ENCODE results near the gene TRDN.

The TRDN gene, protein sequence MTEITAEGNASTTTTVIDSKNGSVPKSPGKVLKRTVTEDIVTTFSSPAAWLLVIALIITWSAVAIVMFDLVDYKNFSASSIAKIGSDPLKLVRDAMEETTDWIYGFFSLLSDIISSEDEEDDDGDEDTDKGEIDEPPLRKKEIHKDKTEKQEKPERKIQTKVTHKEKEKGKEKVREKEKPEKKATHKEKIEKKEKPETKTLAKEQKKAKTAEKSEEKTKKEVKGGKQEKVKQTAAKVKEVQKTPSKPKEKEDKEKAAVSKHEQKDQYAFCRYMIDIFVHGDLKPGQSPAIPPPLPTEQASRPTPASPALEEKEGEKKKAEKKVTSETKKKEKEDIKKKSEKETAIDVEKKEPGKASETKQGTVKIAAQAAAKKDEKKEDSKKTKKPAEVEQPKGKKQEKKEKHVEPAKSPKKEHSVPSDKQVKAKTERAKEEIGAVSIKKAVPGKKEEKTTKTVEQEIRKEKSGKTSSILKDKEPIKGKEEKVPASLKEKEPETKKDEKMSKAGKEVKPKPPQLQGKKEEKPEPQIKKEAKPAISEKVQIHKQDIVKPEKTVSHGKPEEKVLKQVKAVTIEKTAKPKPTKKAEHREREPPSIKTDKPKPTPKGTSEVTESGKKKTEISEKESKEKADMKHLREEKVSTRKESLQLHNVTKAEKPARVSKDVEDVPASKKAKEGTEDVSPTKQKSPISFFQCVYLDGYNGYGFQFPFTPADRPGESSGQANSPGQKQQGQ

DNA sequence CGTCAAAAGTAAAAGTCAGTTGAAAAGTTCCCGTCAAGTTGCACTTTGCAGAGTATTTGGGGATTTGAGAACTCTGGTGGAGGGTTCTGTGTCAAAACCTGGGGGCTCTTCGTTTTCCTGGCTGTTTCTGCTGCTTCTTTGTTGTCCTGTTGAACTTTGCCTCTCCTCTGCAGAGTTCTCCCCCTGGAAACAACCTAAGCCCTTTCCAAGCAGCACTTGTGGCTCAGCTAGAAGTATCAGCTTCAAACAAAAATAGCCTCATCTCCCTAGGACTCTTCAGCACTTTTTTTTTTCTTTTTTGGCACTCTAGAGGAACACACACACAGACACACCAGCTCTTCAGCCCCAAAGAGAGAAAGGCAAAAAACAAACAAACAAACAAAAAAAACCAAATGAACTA is at the start of gene TRDN:
TSS of gene TRDN (minus strand) at position 169 of the 400 bp plus-strand sequence. CDS start 175 bp downstream, outside the sequence.
- DNase-seq = no peak

DNA sequence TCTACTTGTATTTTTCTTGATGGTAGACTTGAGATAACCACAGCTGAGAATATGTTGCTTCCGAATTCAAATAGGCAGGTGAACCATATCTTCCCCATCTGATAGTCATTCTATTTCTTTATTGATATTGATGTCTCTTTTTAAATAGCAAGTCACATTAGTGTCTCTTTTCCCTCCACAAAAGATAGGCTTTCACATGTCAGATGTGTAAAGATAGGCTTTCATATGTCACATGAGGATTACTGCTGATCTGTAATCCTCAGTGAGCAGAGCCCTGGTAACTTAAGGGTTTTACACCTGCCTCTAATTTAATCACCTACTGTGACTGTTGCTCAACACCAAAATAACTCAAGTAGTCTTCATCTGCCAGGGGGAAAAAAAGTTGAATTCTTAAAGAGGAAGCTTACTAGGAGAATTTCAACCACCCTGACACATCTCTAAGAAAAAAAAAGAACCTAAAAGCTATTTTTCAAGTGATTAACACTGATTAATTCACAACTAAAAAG is 45.3 kb upstream of the TRDN start:
- no peak for DNase-seq

DNA sequence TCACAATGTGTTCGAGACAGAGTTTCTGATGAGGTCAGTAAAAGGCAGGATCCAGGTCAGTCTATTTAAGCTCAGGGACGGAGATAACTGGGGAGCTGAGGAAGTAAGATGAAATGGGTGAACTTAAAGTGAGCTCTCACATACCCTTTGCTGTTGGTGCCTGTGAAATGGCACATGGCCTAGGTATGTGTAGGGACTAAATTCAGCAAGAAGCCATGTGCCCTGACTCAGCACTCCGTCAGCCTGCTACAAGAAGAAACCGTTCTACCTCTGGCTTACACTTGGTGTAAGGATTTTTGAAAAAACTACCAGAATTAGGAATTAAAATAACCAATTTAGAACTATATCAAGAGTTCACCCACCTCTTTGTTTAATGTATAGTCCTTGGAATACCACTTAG is 41.1 kb upstream of the TRDN start:
- DNase-seq = no peak

DNA sequence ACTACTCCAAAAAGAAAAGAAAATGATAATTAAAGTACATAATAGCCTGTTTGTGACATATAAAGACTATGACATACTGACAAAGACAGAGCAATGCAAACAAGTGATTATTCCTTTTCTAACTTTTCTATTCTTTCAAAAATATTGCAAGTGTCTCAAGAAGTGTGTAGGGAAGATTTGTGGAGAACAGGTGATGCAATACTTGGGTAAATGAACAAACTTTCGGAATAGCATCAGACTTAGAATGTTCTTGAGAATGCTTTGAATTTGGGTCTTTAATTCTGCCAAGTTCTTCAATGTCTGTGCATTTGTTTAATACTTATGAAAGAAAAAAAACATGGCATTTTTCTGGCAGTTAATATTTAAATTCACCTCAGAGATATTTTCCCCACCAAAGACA is 40.0 kb upstream of the TRDN start:
- DNase-seq = no peak

DNA sequence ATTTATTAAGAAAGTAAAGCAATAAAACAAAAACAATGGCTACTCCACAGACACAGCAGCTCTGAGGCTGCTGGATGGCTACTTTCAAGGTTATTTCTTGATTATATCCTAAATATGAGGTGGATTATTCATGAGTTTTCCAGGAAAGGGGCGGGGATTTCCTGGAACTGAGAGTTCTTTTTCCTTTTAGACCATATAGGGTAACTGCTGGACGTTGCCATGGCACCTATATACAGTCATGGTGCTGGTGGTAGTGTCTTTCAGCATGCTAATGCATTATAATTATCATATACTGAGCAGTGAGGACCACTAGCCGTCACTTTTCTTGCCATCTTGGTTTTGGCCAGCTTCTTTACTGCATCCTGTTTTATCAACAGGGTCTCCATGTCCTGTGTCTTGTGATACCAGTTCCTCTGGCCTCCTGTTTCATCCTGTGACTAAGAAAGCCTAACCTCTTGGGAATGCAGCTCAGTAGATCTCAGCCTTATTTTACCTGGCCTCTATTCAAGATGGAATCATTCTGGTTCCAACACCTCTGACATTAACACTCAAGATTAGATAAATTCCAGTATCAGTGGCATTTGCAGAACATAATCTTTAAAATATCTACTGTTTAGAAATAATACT is 32.3 kb upstream of the TRDN start:
- no peak for DNase-seq

DNA sequence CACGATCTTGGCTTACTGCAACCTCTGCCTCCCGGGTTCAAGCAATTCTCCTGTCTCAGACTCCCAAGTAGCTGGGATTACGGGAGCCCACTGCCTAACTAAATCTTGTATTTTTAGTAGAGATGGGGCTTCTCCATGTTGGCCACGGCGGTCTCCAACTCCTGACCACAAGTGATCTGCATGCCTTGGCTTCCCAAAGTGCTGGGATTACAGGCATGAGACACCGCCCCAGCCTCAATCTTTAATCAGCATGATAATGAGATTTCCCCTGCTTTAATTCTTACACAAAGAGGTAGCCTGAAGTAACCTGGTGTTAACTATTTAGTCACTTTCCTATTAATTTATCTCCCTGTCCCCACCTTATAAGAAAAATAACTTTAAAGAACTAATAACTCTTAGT is 31.3 kb upstream of the TRDN start:
- no peak for DNase-seq

DNA sequence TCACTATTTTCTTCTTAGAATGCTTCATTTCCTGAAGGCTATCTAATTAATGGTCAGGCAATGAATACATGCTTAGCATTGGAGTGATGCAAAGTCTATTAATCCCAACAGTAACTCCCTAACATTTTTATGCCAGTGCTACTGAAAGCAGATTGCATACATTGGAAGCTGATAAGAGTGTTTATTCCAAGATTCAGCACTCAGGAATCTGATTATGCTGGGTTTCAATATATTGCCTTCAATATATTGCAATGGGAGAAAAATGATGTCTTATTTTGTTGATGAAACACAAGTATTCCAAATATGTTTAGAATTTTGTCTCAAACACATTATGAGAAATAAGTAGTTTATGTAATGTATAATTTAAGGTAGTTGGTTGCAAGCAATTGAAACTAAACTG is 26.7 kb upstream of the TRDN start:
- no peak for DNase-seq

DNA sequence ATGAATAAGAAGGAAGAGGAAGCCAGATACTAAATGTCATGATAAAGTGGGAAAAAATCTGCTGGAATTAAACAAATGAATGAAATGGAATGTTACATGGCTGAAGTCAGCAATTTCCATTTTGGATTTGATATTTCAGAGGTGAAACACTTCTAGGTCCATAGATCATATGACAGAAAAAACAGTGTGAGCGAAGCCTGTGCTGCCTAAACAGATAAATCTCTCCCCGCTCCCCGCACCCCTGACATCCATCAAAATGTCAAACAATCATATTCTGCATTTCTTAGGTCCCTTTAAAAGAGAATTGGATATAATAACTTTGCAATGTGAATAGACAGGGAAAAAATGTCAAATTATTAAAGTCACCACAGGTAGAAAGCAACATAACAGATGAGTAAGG is 26.0 kb upstream of the TRDN start:
- no peak for DNase-seq

DNA sequence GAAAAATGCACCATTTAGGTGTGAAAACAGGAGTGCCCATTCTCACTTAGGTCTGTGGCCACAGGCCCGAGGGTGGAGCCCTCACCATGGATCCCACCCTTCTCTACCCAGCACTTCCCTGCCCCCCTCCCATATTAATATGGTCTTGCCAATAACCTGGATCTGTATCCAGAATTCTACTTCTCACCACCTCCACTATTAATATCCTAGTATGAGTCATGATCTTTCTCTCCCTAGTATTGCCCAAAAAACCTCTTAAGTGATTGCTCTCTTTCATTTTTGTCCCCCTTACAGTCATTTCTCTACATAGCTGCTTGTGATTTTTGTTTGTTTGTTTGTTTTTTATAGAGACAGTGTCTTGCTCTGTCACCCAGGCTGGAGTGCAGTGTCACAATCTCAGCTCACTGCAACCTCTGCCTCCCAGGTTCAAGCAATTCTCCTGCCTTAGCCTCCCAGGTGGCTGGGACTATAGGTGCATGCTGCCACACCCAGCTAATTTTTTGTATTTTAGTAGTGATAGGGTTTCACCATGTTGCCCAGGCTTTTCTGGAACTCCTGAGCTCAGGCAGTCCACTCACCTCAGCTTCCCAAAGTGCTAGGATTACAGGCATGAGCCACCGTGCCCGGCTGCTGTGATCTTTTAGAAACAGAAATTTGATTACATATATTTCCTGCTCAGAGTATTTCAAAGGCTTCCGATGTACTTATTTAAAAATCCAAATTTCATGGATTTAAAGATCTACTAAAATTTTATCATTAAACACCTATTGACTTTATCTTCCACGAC is 24.5 kb upstream of the TRDN start:
- no peak for DNase-seq

DNA sequence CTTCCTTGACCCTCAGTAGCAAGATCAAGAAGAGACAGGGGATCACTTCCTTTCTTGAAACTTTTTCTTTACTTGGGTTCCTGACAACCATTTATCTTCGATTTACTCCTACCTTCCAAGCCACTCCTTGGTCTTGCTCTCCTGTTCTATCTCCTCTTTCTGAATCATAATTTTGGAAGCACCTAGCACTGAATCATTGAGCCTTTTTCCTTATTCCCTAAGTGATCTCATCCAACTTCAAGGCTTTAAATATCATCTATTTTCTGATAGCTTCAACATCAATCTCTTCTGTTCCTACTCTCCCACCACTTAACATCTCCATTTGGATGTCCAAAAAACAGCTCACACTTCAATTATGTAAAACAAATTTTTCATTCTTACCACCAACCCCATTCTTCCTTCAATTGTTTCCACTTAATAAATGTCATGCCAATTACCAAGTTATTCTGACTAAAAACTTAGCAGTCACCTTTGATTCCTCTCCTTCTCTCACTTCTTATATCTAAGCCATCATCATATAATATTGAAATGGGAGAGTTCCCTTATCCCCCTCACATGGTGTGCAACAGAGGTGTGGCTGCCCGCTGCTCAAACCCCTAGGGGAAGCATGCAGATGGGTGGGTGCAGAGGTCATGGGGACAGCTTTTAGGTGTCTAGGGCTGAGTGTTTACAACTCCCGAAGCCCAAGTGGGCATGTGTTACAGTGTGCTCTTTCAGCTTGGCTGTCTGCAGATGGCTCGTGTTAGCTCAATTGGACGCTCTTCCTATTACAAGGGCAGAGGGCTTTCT is 23.4 kb upstream of the TRDN start:
- DNase-seq = no peak

DNA sequence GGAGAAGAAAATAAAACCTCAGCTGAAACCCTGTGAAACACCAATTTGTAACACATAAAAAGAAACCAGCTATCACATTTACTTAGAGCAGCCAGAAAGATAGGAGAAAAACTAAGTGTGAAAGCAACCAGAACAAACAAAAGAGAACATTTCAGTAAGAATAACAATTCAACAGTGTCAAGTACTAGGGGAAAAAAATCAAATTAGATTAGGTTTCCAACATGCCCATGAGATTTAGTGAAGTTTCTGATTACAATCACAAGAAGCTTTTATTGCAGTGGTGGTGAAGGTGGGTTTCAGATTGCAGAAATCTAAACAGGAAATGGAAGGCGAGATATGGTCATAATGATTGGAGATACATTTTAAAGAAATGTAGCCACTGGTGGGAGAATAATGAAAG is 22.1 kb upstream of the TRDN start:
- no peak for DNase-seq

DNA sequence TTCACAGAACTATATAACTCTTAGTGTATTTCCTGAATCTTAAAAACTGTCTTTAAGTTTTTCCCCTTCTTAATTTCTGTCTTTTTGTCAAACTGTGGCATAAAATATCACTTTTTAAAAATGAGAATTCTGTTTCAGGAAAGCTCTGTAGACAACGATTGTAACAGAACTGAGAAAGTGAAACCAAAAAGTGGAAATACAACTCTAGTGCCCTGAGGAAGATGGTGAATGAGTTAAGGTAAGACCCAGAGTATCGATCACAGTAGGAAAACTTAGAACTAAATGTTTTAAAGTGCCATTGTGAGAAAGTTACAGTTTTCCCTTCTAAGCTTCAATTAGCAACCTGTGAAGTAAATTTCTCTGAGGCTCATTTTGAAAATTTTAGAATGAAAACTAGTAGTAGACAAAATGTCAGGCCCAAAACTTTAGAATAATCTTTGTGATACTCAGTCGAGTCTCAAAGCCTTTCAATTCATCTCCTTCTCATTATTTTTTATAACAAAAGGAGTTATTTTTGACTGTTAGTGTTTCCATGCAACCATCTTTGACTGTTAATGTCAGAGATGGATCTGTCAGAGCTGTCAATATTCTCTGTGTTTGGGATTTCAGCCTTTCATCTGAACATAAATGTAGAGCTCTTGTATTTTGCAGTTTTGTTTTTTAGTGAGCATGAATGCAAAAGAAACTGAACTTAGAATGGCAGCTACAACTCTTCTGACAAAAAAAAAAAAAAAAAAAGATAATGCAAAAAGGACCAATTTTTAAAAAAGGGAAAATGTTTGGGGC is 19.0 kb upstream of the TRDN start:
- no peak for DNase-seq

DNA sequence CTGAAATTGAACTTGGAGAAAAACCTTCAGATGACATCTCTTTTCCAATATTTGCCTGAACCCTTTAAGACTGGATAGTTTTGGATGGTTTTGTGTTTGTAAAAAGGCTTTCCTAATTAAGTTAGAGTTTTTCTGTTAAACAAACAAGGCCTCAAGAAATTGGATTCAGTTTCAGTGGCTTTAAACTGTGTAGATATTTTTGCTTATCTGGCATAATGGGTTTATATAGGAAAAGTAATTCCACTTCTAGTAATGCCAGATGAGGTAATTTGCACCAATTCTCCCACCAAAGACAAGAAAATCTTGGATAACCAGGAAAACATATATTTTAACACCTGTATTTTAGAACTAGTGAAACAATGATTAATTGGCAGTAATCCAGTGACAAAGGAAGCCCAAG is 12.0 kb upstream of the TRDN start:
- DNase-seq = no peak

DNA sequence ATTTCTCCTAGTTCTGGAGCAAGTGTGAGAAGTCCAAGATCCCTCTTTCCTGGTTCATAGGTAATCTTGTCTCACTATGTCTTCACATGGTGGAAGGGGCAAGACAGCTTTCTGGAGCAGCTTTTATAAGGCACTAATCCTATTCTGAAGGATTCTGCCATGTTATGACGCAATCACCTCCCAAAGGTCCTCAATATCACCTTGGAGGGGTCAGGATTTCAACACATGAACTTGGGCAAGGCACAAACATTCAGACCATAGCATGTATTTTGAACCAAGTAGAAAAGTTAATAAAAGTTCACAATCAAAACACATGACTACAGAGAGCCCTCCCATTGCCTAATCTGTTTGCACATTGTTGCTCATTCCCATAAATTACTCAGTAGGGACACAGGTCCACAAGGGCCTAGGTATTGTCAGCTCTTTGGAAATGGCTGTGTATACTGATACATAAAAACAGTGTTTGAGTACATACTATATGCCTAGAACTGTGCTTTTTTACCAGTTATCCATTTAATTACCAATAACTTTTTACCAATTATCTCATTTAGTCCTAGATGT is 11.3 kb upstream of the TRDN start:
- no peak for DNase-seq

DNA sequence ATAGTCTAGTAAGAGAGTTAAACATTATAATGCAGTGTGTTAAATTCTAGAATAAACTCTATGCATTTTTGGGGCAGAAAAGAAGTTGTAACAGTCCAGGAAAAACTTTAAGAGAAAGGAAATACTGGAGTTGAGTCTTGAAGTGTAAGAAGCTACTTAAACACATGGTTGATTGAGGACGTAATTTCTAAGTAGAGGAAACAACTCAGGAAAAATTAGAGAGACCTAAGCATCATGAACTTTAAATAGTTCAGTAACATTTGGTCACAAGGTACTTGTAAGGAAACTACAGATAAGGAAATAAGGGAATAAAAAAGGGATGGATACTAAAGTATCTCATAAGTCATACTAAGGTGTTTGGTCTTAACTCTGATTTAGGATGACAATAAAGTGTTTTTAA is 4.7 kb upstream of the TRDN start:
- DNase-seq = no peak

DNA sequence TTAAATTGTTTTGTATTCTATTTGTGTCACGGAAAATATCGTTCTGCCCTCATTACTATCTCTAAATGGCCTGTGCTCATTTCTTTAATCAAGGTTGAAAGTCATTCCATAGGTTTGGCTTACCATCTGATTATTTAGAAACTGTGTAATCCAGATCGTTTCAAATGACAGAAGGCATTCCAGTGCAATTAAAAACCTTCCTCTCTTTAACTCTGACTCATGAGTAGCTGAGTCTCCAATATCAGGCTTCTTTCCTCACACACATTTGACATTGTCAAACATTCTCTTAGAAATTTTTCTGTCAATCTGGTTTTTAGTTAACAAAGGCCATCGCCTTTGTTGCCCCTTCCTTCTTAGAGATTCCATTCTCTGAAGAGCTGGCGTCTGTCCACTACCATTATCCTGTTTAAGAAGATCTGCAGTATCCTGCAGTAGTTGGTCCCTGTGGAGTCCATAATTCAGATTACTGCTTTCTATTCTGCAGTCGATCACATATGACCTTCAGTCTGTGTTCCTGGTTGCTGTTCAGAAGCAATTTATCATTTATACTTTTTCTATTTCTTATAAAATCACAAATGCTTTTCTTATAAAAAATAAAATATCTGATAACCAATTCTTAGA is 3.9 kb upstream of the TRDN start:
- DNase-seq = no peak

DNA sequence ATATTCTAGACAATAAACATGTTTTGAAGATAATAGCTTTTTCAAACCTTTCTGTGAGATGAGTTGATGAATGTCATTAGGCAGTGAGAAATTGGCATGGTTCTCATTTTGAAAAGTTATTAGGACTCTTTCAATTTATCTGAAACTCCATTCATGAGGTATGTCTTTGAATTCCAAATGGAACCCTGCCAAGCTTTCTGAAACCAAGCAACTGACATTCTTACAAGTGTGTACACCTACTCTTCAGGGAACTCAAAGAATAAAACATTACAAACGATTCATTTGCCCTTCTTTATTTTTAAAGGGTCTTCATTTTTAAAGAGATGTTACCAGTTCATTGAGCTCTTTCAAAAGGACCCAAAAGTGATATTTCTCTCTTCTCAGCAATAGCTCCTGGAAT is 2.1 kb upstream of the TRDN start:
- no peak for DNase-seq

DNA sequence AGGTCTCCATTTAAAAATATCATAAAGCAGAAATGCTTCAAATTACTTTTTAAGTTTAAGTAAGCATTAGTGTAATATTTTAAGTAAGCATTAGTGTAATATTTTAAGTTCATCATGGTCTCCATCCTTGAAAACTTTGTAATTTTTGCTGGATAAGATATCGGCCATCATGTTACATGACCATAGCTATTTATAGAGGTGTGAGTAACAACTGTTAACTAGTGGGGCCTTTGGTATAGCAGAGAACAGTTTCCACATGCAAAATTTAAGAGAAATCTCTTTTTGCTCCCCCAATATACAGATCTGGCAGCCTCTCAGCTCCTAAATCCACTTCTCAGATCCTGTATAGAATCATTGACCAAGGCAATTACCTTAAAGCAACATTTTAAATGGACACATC is 468 bp downstream of the TRDN start:
- DNase-seq = no peak

DNA sequence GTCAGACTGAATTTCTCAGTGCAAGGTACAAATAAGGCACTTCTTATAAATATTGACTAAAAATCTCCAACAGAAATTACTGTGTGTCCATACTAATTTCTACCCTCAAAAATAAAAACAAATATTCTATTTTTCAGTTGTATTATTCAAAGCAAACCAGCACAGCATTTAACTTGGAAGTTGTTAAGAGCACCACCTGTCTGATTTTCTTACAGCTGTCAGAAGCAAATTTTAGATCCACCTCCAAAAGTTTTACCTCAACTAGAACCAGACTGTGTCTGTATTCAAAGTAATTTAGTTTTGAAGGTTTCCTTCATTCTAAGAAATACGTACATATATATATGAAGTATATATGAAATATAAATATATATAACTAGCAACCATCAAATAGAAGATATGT is 1.2 kb downstream of the TRDN start:
- no peak for DNase-seq

DNA sequence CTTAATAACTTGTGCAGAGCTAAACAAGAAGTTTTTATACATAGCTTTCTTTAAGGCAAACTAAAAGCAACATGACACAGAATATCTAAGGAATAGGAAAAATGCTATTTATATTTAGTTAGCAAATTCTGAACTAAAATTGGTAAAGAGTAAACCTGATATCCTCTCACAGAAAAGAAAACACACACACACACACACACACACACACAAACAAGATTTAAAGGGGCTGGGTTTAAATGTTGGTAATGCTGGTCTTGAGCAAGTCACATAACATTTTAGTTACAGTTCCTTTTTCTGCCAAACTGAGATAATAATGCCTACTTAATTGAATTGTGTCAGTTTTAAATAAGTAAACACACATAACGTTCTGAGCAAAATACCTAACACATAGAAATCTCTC is 1.6 kb downstream of the TRDN start:
- DNase-seq = no peak

DNA sequence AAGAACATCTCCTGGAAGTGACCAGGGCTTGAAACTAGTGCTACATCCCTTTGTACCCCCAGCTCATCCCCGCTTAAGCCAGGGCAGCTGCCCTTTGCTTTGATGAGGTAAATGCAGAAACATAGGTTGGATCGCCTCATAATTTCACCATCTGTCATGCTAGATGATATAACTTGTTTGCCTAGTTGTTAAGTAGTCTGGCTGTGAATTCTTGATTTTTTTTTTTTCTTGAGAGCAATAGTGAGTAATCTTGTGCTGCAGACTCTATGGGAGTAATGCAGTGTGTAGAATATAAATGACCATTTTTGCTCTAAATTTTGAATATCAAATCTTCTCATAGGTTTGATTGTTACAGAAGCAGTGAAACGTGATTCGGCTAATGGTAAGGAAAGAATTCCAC is 4.1 kb downstream of the TRDN start:
- no peak for DNase-seq

Data from activated gamma-delta T cell treated with Interleukin-2 at 50 U/mL for 16 hours (primary cell).